ENCODE measurements around the gene CFAP97D2.
"Not testable (repeated sequence)": the region's sequence is repeated elsewhere in the genome, so short reads cannot be mapped to it uniquely, and the experiment has no call there.

The CFAP97D2 gene

DNA sequence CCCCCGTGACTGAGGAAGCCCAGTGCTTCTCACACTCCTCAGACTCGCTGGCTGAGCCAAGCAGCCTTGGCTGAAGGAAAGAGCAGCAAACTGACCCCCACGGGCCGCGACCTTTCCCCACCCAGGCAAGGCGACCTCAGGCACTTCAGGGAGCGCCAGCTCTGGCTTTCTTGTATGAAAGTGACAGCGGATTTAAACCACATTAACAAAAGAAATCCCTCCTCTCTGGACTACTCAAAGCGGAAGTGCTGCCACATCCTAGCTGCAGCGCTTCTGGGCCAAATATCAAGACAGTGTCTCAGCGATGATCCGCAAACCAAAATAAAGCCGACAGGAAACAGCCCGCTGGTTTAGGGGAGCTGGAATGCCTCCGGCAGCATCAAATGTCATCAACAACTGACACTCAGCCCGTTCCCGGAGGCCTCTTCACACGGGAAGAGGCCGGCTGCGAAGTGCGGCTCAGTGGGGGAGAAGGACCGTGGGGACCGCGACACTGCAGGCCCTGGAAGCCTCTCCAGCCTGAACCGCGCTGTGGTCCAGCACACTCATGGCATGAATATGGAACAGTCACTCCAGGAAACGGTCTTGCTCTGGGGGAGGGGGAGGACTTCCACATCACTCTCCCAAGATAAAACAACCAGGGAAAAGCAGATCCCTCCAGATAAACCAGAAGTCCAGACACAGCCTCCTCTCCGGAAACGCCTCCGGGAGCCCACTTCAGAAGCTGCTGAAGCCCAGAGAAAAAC, 48.0 kb upstream of the CFAP97D2 start:
- no peaks in the 10 kb centered on the region for H3K36me3 ChIP-seq (ENCODE audit: control insufficient read depth, low read length)
- no peak; the same call in 1 of the 2 replicates for TF ChIP-seq EZH2phosphoT487 (IDR thresholded peaks at IDR 0.05; ENCODE audit: borderline replicate concordance, low read length)
- TF ChIP-seq, protein P1, sequence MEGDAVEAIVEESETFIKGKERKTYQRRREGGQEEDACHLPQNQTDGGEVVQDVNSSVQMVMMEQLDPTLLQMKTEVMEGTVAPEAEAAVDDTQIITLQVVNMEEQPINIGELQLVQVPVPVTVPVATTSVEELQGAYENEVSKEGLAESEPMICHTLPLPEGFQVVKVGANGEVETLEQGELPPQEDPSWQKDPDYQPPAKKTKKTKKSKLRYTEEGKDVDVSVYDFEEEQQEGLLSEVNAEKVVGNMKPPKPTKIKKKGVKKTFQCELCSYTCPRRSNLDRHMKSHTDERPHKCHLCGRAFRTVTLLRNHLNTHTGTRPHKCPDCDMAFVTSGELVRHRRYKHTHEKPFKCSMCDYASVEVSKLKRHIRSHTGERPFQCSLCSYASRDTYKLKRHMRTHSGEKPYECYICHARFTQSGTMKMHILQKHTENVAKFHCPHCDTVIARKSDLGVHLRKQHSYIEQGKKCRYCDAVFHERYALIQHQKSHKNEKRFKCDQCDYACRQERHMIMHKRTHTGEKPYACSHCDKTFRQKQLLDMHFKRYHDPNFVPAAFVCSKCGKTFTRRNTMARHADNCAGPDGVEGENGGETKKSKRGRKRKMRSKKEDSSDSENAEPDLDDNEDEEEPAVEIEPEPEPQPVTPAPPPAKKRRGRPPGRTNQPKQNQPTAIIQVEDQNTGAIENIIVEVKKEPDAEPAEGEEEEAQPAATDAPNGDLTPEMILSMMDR (IDR thresholded peaks at IDR 0.05; ENCODE audit: low read depth, low read length, poor library complexity, severe bottlenecking), result no peak
- peaks cover 42% of the 10 kb centered on the region for H3K27me3 ChIP-seq (ENCODE audit: control insufficient read depth, low read length)
- H3K4me3 ChIP-seq (ENCODE audit: low read length), result peak overlapping the region; percentile 60
- peaks cover 55% of the 10 kb centered on the region for H3K4me1 ChIP-seq (ENCODE audit: control insufficient read depth, low read length)
- no peaks in the 10 kb centered on the region for H3K9me3 ChIP-seq (ENCODE audit: control insufficient read depth, insufficient read depth, low read length)
- H3F3A ChIP-seq (ENCODE audit: control insufficient read depth, insufficient read depth), result peaks cover 19% of the 10 kb centered on the region
- H3K9me2 ChIP-seq (replicated peaks; ENCODE audit: control insufficient read depth, low read length), result no peaks in the 10 kb centered on the region
- no peaks in the 10 kb centered on the region for H3K79me2 ChIP-seq (ENCODE audit: control insufficient read depth, low read length)
- no peak overlapping the region for H3K27ac ChIP-seq (ENCODE audit: low read depth, low read length)
- H4K20me1 ChIP-seq (ENCODE audit: control insufficient read depth, insufficient read depth, low read depth, low read length), result peaks cover 10% of the 10 kb centered on the region
- H3K4me2 ChIP-seq (ENCODE audit: low read length), result peak overlapping the region; percentile 74

DNA sequence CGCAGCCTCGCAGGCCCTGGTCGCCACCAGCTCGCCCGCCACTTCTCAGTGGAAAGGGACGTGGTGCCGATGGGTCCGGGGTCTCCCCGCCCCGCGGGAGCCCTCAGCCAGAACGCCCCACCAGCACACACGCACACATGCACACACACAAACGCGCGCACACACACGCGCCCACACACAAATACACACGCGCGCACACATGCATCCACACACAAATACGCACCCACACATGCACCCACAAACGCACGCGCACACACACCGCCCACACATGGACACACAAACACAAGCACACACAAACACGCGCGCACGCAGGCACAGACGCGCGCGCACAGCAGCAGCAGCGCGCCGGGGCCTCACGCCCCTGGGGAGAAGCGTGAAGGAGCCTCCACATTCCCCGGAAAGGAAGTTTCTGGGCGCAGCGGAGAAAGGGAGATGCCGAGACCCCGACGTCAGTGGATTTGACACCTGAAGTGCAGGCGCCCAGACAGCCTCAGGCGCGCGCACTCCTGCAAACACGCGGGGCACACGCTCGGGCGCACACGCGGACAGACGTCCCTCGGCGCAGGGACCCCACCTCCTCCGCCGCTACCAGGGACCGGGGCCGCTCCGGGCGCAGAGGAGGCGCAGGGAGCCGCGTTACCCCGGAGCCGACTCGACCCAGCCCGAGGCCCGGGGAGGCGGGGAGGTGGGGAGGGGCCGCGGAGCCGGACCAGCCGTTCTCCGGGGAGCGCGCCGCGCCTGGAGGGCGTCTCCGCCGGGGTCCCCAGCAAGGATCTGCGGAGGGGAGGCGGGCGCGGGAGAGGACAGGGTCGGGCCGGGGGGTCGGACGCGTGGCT, 47.3 kb upstream of the CFAP97D2 start:
- H3K4me1 ChIP-seq (ENCODE audit: control insufficient read depth, low read length), result peaks cover 55% of the 10 kb centered on the region
- H3F3A ChIP-seq (ENCODE audit: control insufficient read depth, insufficient read depth), result peaks cover 19% of the 10 kb centered on the region
- H3K79me2 ChIP-seq (ENCODE audit: control insufficient read depth, low read length), result no peaks in the 10 kb centered on the region
- TF ChIP-seq EZH2phosphoT487 (IDR thresholded peaks at IDR 0.05; ENCODE audit: borderline replicate concordance, low read length), result peak; percentile 55; the same call in 1 of the 2 replicates
- TF ChIP-seq, protein P1 (IDR thresholded peaks at IDR 0.05; ENCODE audit: low read depth, low read length, poor library complexity, severe bottlenecking), result no peak
- peak overlapping the region; percentile 60 for H3K4me3 ChIP-seq (ENCODE audit: low read length)
- H3K27ac ChIP-seq (ENCODE audit: low read depth, low read length), result no peak overlapping the region
- peaks cover 42% of the 10 kb centered on the region for H3K27me3 ChIP-seq (ENCODE audit: control insufficient read depth, low read length)
- H3K9me3 ChIP-seq (ENCODE audit: control insufficient read depth, insufficient read depth, low read length), result no peaks in the 10 kb centered on the region
- peak overlapping the region; percentile 74 for H3K4me2 ChIP-seq (ENCODE audit: low read length)
- no peaks in the 10 kb centered on the region for H3K9me2 ChIP-seq (replicated peaks; ENCODE audit: control insufficient read depth, low read length)
- H4K20me1 ChIP-seq (ENCODE audit: control insufficient read depth, insufficient read depth, low read depth, low read length), result peaks cover 10% of the 10 kb centered on the region
- no peaks in the 10 kb centered on the region for H3K36me3 ChIP-seq (ENCODE audit: control insufficient read depth, low read length)

DNA sequence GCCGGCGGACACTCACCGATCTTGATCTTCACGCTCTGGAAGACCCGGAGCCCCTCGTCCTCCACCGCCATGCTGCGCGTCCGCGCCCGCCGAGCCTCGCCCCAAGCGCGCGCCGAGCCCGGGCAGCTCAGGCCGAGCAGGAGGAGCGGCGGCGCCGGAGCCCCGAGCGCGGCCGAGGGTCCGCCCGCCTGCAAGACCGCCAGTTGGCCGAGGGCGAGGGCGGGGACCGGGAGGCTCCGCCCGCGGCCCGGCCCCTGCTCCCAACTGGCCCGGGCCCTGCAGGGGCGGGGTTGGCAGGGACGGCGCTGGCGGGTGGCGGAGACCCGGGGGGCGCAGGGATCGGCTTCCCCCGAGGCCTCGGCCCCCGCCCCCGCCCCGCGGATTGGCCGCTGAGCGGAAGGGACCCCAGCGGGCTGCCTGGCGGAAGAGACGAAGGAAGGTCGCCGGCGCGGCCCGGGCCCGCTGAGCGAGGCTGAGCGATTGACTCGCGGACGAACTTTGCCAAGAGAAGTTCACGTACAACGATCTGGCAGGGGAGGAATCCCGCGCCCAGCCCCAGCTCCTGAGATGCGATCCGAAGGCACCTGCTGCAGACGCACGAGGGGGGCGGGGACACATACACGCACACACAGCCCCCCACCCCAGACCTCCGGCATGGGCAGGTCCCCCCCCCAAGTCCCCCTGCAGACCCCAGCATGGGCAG, 46.5 kb upstream of the CFAP97D2 start, which contains the start of gene RASA3:
Gene RASA3, minus strand, starts transcription at position 205 of the 703 bp plus-strand sequence. Its CDS starts 134 bp downstream, at position 71.
- Histone ChIP-seq H3K4me3 (ENCODE audit: low read length) (peak within 1 kb of the TSS; percentile 60), H3K9me2 (replicated peaks; ENCODE audit: control insufficient read depth, low read length) (no peaks in the 10 kb centered on the region), H4K20me1 (ENCODE audit: control insufficient read depth, insufficient read depth, low read depth, low read length) (peaks cover 10% of the 10 kb centered on the region), H3K4me1 (ENCODE audit: control insufficient read depth, low read length) (peaks cover 55% of the 10 kb centered on the region), H3K79me2 (ENCODE audit: control insufficient read depth, low read length) (no peaks in the 10 kb centered on the region), H3K4me2 (ENCODE audit: low read length) (peak within 1 kb of the TSS; percentile 74), H3K27ac (ENCODE audit: low read depth, low read length) (no peak within 1 kb of the TSS), H3K27me3 (ENCODE audit: control insufficient read depth, low read length) (peaks cover 42% of the 10 kb centered on the region), H3F3A (ENCODE audit: control insufficient read depth, insufficient read depth) (peaks cover 19% of the 10 kb centered on the region), H3K36me3 (ENCODE audit: control insufficient read depth, low read length) (no peaks in the 10 kb centered on the region), H3K9me3 (ENCODE audit: control insufficient read depth, insufficient read depth, low read length) (no peaks in the 10 kb centered on the region)
- TF ChIP-seq, protein P1 (IDR thresholded peaks at IDR 0.05; ENCODE audit: low read depth, low read length, poor library complexity, severe bottlenecking), result no peak
- no peak for TF ChIP-seq EZH2phosphoT487 (IDR thresholded peaks at IDR 0.05; ENCODE audit: borderline replicate concordance, low read length)

DNA sequence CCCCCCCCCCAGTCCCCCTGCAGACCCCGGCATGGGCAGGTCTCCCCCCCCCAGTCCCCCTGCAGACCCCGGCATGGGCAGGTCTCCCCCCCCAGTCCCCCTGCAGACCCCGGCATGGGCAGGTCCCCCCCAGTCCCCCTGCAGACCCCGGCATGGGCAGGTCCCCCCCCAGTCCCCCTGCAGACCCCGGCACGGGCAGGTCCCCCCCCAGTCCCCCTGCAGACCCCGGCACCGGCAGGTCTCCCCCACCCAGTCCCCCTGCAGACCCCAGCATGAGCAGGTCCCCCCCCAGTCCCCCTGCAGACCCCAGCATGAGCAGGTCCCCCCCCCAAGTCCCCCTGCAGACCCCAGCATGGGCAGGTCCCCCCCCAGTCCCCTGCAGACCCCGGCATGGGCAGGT, 45.9 kb upstream of the CFAP97D2 start:
- not testable (repeated sequence) for H3K27ac ChIP-seq (ENCODE audit: low read depth, low read length); H3K4me2 ChIP-seq (ENCODE audit: low read length); H3K9me2 ChIP-seq (replicated peaks; ENCODE audit: control insufficient read depth, low read length); H3K36me3 ChIP-seq (ENCODE audit: control insufficient read depth, low read length); H3K9me3 ChIP-seq (ENCODE audit: control insufficient read depth, insufficient read depth, low read length); H3K79me2 ChIP-seq (ENCODE audit: control insufficient read depth, low read length); H3K4me3 ChIP-seq (ENCODE audit: low read length)
- Histone ChIP-seq H3K4me1 (ENCODE audit: control insufficient read depth, low read length) (peaks cover 53% of the 10 kb centered on the region), H4K20me1 (ENCODE audit: control insufficient read depth, insufficient read depth, low read depth, low read length) (peaks cover 10% of the 10 kb centered on the region), H3F3A (ENCODE audit: control insufficient read depth, insufficient read depth) (peaks cover 19% of the 10 kb centered on the region), H3K27me3 (ENCODE audit: control insufficient read depth, low read length) (peaks cover 42% of the 10 kb centered on the region)

DNA sequence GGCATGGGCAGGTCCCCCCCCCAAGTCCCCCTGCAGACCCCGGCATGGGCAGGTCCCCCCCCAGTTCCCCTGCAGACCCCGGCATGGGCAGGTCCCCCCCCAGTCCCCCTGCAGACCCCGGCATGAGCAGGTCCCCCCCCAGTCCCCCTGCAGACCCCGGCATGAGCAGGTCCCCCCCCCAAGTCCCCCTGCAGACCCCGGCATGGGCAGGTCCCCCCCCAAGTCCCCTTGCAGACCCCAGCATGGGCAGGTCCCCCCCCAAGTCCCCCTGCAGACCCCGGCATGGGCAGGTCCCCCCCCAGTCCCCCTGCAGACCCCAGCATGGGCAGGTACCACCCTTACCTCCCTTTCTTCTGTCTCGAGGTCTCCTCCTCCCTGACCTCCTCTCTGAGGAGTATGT, 45.5 kb upstream of the CFAP97D2 start:
- H3K4me1 ChIP-seq (ENCODE audit: control insufficient read depth, low read length), result peaks cover 49% of the 10 kb centered on the region
- H3K4me2 ChIP-seq (ENCODE audit: low read length), result peak overlapping the region; percentile 45; the same call in 1 of the 2 replicates
- H3K27ac ChIP-seq (ENCODE audit: low read depth, low read length); H3K4me3 ChIP-seq (ENCODE audit: low read length); H3K36me3 ChIP-seq (ENCODE audit: control insufficient read depth, low read length); H3K9me3 ChIP-seq (ENCODE audit: control insufficient read depth, insufficient read depth, low read length); H3K79me2 ChIP-seq (ENCODE audit: control insufficient read depth, low read length); H3K9me2 ChIP-seq (replicated peaks; ENCODE audit: control insufficient read depth, low read length): not testable (repeated sequence)
- peaks cover 18% of the 10 kb centered on the region for H3F3A ChIP-seq (ENCODE audit: control insufficient read depth, insufficient read depth)
- H3K27me3 ChIP-seq (ENCODE audit: control insufficient read depth, low read length), result peaks cover 42% of the 10 kb centered on the region
- H4K20me1 ChIP-seq (ENCODE audit: control insufficient read depth, insufficient read depth, low read depth, low read length), result peaks cover 10% of the 10 kb centered on the region

Data from DOHH2 (cell line).